GM21423 (cell line): Measurements from ENCODE around the gene SEPTIN5.
"Not testable (repeated sequence)": the region's sequence is repeated elsewhere in the genome, so short reads cannot be mapped to it uniquely, and the experiment has no call there.

Experiments used
- ATAC-seq: cut with Tn5 transposase; IDR thresholded peaks from one replicate; pipeline ENCODE4 v1.9.1; 2021; ENCODE audit warnings: mild to moderate bottlenecking, moderate library complexity; ENCODE audit not compliant: unreplicated experiment

SEPTIN5 gene

DNA sequence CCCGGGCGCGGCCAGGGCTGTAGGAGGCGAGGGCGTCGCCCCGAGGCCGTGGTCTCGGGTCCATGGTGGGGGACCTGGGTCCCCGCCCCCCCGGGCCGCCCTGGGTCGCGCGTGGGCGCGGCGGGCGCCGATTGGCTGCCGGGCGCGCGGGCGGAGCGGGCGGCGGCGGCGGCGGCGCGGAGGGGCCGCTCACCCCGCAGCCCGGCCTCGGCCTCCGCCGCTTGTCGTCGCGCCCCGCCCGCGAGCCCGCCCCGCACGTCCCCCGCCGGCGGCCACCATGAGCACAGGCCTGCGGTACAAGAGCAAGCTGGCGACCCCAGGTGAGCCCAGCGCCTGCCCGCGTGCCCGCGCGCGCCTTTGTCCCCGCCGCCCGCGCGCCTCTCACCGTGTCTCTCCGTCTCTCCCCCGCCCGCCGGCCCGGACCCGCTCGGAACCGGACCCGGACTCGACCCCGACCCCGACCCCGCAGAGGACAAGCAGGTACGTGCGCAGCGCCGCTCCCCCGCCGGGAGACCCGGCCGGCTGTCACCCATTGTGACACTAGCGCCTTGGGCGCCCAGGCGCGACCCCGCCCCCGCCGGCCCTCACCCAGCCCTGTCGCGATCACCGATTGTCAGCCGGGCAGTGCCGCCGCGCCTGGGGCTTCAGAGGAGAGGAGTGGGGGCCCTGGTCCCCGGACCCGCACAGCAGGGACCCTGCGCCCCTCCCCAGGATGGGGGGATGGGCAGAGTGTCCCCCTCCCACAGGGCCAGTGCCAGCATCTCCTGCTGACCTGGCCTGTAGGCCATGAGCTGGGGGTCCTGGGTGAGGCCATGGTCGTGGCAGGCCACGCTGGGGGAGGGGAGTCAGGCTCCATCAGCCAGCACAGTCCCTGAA is at the start of gene SEPTIN5:
TSS of gene SEPTIN5 (plus strand) at position 192 of the 876 bp plus-strand sequence. CDS start at position 278, 86 bp downstream.
- no peak for ATAC-seq

DNA sequence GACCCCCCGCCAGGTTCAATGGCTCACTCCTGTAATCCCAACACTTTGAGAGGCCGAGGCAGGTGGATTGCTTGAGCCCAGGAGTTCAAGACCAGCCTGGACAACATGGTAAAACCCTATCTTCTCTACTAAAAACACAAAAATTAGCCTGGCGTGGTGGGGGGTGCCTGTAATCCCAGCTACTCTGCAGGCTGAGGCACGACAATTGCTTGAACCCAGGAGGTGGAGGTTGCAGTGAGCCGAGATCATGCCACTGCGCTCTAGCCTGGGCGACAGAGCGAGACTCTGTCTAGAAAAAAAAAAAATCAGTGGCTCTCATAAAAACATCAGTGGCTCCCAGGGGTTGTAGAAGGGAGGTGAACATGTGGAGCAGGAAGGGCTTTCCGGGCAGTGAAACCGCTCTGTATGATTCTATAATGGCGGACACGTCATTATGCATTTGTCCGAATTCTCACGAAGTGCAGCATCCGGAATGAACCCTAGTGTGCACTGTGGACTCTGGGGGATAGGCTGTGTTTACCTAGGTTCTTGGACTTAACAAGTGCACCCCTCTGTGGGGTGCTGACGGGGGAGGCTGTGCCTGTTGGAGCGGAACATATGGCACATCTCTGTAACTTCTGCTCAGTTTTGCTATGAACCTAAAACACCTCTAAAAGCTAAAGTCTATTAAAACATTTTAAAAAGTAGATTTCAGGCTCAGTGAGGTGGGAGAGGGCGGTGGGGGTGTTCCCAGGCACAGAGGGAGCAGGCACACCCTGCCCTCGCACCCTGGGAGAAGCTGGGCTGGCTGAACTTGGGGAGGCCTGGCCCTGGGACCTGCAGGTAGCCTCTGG is 49.1 kb upstream of the SEPTIN5 start:
- ATAC-seq = no peak

DNA sequence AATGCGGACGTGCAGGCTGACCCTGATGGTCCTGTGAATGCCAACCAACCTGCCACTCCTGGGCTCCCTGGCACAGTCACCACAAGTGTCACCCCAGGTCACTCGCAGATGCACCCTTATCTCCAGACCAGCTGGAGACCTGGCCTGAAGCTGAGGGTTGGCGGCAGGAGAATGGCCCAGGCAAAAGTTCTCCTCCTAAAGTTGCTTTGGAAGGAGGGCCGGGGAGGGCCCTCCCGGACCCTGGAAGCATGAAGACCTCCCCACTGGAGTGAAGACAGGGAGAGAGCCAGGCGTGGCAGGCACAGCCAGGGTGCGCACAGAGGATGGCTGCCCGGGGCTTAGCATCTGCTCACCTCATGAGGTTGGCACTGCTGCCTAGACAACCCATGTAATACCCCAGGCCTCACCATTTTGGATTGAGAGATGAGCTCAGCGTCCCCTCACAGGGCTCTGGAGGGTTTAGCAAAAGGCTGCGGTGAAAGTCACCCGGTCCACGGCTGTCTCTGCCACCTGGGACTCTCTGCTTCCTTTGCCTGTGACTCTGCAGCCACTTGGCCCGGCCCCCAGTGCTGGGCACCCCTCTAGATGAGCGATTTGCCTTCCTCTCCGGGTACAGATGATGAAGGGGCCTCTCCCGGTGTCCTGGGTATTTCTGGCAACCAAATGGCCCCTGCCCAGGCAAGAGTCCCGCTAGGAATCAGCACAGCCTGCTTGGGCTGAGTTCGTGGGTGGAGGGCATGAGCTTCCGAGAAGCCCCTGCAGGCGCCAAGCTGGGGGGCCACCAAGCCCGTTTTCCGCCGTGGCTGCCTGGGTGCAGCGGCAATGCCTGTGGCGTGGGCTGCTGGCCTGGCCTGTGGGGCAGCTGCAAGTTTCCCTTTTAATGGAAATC is 48.3 kb upstream of the SEPTIN5 start:
- ATAC-seq = no peak

DNA sequence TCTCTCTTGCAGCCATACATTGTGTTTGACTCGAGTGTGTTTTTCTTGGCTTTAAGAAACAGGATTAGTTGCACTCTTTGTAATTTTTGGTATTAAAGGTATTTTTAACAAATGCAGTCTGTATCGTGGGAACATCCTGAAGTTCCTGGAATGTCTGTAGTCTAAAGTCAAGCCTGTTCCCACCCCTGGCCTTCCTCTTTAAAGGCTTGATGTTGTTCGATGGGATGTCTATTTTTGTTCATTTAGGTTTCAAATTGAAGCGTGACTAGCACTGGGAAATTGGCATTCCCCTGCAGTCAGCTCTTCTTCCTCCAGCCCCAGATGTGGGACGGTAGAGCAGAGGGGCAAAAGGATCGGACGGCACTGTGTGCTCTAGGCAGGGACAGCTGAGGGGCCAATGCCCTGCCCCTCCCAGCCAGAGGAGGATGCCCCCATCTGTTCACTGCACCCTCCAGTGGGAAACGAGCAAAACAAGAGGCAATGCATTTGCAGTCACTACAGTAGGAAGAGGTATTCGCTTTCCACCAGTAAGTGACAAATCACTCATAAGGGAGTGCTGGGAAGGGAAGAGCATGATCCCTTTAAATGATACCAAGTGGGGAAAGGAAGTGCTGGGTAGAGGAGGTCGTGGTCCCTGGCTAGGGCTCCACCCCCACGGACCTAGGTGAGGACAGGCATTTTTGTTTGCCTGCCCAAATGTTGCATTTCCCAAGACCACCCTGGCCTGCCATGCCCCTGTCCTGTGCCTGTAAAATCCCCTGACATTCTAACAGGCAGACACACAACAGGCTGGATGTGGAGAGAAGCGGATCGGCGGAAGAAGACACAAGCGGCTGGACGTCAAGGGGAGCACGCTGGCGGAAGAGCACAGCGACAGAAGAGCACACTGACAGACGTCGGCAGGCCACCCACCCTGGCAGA is 47.4 kb upstream of the SEPTIN5 start:
- no peak for ATAC-seq

DNA sequence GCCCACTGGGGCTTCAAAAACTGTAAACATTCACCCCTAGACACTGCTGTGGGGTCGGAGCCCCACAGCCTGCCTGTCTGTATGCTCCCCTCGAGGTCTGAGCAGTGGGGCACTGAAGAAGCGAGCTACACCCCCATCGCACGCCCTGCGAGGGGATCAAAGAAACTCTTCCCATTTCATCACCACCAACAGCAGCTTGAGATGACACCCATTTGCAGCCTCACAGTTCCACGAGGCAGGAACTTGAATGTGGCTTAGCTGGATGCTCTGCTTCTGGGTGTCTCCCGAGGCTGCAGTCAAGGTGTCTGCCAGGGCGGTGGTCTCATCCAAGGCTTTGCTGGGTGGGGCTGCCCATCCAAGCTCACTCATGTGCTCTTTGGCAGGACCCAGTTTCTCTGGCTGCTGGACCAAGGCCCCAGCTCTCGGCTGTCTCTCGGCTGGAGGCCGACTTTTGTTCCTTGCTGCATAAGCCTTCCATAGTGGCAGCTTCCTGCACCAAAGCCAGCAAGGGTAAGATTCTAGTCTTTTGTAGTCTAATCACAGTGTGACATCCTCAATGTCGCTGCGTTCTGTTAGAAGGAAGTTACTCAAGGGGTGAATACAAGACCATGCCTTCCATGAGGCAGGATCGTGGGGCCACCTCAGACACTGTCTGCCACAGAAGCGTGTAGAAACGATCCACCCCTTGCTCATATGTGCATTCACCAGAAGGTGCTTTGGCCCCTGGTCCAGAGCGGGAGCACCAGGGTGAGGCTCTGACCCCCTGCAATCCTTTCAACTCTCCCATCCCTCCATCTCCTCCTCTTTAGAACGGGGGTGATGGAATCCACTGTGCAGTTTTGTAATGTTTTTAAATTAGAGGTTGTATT is 46.2 kb upstream of the SEPTIN5 start:
- no peak for ATAC-seq

DNA sequence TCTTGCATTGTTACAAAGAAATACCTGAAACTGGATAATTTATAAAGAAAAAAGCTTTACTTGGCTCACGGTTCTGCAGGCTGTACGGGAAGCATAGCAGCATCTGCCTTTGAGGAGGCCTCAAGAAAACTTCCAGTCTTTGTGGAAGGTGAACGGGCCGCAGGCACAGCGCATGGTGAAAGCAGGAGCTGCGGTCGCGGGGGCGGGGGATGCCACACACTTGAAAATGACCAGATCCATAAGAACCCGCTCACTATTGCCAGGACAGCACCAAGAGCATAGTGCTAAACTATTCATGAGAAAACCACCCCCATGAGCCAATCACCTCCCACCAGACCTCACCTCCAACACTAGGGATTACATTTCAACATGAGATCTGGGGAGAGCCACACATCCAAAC is 45.6 kb upstream of the SEPTIN5 start:
- no peak for ATAC-seq

DNA sequence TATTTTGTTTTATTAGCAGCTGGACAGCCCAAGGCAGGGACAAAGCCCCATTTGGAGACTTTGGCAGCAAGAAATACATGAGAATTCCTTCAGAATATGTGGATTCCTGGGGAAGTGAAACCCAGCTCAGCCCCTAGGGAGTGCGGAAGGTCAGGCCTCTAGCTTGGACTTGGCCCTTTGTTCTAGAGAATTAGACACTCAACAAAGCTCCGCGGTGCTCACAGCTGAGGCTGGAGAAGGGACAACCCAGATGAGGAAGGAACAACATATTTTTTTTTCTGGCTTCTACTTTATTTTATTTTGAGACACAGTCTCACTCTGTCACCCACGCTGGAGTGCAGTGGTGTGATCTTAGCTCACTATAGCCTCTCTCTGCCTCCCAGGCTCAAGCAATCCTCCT is 44.7 kb upstream of the SEPTIN5 start:
- no peak for ATAC-seq

DNA sequence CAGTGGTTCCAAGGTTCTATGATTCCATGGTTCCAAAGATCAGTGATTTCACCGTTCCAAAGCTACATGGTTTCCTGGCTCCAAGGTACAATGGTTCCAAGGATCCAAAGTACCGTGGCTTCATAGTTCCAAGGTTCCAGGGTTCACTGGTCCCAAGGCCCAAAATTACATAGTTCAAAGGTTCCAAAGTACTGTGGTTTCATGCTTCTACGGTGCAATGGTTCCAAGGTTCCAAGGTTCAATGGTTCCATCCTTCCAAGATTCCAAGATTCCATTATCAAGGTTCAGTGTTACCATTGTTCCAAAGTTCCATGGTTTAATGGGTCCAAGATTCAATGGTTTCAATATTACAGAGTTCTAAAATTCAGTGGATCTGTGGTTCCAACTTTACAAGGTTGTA is 43.0 kb upstream of the SEPTIN5 start:
- no peak for ATAC-seq

DNA sequence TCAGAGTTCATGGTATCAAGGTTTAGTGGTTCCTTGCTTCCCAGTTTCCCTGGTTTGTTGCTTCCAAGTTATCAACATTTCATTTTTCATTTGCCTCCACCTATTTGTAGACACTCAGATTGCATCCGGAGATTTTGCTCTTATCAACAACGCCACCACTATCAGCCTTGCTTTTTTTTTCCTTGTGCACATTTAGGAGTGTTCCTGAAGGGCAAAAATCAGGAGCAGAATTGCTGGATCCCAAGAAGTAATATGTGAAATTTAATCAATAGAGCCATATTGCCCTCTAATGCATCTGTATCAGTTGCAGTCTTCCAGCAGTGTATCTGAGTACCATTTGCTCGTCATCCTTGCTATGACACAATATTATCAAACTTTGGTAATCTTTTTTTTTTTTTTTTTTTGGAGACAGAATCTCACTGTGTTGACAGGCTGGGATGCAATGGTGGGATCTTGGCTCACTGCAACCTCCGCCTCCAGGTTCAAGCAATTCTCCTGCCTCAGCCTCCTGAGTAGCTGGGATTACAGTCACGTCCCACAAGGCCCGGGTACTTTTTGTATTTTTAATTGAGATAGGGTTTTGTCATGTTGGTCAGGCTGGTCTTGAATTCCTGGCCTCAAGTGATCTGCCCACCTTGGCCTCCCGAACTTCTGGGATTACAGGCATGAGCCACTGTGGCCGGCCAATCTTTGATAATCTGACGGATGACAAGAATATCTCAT is 42.1 kb upstream of the SEPTIN5 start:
- no peak for ATAC-seq

DNA sequence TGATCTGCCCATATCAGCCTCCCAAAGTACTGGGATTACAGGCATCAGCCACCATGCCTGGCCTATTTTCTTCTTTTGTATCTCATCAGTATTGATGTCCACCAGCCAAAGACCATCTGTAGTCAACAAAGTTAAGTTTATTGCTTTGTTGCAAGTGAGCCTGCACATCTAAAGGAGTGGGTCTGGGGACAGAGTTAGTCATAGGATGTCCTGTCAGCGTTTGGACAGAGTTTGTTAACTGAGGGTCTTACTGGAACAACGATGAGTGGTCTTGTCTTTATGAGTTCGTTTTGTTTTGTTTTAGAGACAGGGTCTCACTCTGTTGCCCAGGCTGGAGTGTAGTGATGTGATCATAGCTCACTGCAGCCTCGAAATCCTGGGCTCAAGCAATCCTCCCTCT is 40.6 kb upstream of the SEPTIN5 start:
- no peak for ATAC-seq

DNA sequence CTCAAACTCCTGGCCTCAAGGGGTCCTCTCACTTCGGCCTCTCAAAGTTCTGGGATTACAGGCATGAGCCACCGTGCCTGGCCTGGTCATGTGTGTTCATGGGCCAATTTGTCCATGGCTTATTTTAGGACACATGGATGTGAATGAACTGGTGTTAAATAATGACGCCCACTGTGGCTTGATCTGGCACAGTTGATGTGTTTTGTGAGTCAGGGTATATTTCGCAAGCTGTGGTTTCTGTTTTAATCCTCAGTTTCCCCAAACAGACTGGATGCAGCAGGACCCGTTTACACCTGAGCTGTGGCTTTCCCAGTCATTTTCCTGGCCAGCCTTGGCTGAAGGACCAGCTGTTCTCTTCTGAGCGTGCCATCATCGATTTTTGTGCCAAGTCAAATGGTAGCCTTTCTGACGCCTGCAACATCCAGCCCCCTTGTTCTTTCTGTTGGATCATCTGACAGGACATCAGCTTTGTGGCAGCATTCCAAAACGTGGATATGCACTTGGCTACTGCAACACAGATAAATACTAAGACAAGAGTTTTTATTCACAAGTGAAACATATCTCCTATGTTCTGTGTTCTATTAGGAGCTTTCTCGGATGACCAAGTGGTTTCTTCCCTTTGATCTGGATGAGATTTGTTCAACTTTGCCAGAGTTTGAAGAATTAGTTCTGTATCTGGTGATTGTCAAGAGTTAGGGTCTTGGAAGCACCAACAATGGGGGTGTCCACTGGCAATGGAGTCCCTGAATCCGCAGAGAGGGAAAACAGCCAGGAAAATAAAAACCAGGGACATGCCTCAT is 40.0 kb upstream of the SEPTIN5 start:
- no peak for ATAC-seq

DNA sequence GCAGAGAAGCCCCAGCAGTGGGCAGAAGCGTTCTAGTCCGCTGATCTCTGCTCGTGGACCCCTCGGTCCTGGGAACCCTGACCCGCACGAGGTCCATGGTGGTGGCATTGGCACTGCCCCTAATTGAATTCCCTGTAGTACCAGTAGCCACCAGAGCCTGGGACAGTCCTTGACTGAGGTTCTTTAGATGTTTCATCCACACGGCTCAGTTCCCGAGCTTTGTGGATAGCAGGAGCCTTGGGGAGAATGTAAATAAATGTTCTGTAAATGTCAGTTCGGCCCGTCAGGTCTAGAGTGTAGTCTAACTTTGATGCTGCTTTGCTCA is 39.4 kb upstream of the SEPTIN5 start:
- no peak for ATAC-seq

DNA sequence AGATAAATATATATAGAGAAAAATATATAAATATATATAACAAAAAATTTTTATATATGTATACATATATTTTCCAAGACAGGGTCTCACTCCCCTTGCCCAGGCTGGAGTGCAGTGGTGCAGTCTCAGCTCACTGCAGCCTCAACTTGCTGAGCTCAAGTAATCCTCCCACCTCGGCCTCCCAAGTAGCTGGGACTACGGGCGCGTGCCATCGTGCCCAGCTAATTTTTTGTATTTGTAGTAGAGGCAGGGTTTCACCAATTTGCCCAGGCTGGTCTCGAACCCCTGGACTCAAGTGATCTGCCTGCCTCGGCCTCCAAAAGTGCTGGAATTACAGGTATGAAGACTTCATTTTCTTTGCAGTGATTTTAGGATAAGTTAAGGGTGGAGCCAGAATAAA is 38.9 kb upstream of the SEPTIN5 start:
- no peak for ATAC-seq

DNA sequence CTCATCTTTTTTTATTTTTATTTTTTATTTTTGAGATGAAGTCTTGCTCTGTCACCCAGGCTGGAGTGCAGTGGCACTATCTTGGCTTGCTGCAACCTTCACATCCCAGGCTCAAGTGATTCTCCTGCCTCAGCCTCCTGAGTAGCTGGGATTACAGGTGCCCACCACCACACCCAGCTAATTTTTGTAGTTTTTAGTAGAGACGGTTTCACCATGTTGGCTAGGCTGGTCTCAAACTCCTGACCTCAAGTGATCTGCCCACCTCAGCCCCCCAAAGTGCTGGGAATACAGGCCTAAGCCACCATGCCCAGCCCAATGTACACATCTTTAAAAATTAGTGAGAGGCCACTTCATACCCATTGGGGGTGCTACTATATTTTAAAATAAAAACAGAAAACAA is 37.9 kb upstream of the SEPTIN5 start:
- ATAC-seq = not testable (repeated sequence)

DNA sequence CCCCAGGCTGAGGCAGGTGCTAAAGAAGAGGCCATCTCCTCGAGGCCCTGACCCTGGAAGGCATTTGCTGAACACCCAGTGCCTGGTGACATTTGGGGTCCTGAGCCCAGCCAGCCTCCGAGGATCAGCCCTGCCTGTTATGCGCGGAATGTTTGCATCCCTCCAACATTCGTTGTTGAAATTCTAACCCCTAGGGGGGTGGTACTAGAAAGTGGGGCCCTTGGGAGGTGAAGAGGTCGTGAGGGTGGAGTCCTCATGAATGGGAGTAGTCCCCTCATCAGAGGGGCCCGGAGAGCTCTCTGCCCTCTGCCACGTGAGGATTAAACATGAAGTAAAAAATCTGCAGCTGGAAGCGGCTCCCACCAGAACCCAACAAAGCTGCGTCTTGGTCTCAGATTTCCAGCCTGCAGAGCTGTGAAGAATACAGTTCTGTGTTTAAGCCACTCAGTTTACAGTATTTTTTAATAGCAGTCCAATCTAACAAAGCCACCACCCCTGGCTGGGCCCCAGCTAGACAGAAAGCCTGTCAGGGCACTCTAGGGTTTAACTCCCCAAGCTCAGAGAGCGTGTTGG is 35.3 kb upstream of the SEPTIN5 start:
- no peak for ATAC-seq

DNA sequence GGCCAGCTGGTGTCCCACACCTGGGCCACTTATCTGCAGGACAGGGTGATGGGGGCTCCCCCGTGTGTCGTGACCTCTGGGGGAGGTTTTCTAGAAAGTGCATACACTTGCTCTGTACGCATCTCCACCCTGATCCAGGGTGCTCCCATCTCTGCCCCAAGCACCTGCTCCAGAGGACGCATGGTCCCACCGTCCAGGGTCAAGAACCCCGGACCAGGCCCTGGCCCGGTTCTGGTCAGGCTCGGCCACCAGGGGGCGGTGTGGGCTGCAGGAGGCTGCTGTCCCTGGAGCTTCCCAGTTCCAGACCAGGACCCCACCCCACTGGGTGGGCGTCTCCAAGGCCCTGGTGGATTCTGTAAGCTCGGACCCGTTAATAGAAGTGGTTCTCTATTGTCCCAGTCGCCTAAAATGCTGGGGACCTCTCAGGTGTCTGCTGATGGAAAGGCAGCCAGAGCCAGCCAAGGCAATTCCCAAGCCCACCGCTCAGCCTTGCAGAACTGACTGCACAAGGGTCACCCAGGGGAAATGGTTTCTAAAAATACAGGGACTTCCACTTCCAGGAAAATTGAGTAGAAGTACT is 34.7 kb upstream of the SEPTIN5 start:
- no peak for ATAC-seq

DNA sequence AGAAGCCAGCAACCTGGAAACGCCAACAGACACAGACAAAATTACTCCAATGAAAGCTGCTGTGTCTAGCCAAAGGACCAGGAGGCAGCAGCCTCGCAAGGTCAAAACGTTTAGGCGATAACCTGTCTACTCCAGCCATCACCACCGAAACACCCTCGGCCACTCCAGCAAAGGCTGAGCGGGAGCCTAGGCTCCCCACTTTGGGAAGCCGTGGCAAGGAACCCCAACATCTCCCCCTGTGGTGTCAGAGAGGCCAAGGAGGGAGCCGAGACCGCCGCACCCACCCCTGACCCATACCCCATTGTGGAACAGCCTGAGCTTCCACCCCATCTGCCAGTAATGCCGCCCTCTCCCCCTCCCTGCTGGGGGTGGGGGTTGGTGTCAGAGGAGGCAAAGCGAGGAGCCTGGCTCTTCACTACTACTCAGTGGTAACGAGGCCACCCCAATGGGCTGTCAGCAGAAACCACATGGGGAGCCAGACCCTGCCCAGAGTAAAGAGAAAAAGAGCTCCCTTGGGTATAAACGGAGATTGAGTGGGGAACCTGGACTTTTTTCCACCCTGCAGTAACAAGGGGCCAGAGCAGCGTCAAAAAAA is 33.9 kb upstream of the SEPTIN5 start:
- ATAC-seq = no peak
